GM06990 (cell line): ENCODE data around the gene PLA2G2D.
A peak's percentile ranks its signal among the peaks of the same experiment; 100 is the strongest.

Experiments
- DNase-seq: peaks from one replicate; pipeline ENCODE4 v3.0.0-alpha.2; 2011; ENCODE audit not compliant: insufficient read length; ENCODE audit errors: extremely low read depth
- H3K27me3 ChIP-seq: replicated peaks from 2 replicates; pipeline ENCODE4 v1.6.0; 2011; ENCODE audit warnings: low read length; ENCODE audit not compliant: control insufficient read depth, insufficient read depth
- H3K36me3 ChIP-seq: 2 replicates; pipeline ENCODE4 v1.5.1; 2011; ENCODE audit warnings: low read length; ENCODE audit not compliant: control insufficient read depth, insufficient read depth
- H3K4me3 ChIP-seq: replicated peaks from 2 replicates; pipeline ENCODE4 v1.5.1; 2011; ENCODE audit warnings: low read depth, mild to moderate bottlenecking, control low read depth, low read length
- CTCF ChIP-seq: IDR thresholded peaks from 2 replicates; pipeline ENCODE4 v1.5.1; 2011; ENCODE audit warnings: low read length, control low read depth, mild to moderate bottlenecking, inconsistent platforms; ENCODE audit not compliant: insufficient read depth, poor library complexity, severe bottlenecking

The PLA2G2D gene

GRCh38 chr1:20119347-20119746 lies at the start of gene PLA2G2D:
Gene PLA2G2D, minus strand, starts transcription at chr1:20119536. Its CDS starts 38 bp downstream, at chr1:20119498.
- H3K36me3 ChIP-seq: no peaks in the 10 kb centered on the region
- TF ChIP-seq CTCF: no peak

GRCh38 chr1:20168564-20169491 lies 49.5 kb upstream of the PLA2G2D start:
- Histone ChIP-seq H3K27me3 (no peaks in the 10 kb centered on the region), H3K36me3 (no peaks in the 10 kb centered on the region), H3K4me3 (no peak overlapping the region)
- DNase-seq: no peak
- TF ChIP-seq CTCF: no peak

More at GRCh38 chr1:20119347-20119746, at the start of gene PLA2G2D:
- H3K27me3 ChIP-seq: no peaks in the 10 kb centered on the region
- no peak within 1 kb of the TSS for H3K4me3 ChIP-seq
- peak; percentile 30 for DNase-seq

- no peak for DNase-seq
- TF ChIP-seq CTCF: no peak
- Histone ChIP-seq H3K4me3 (no peak overlapping the region), H3K27me3 (no peaks in the 10 kb centered on the region), H3K36me3 (no peaks in the 10 kb centered on the region)
These were observed 47.8 kb upstream of the PLA2G2D start for GRCh38 chr1:20167126-20167525.

- no peaks in the 10 kb centered on the region for H3K36me3 ChIP-seq
- no peak for TF ChIP-seq CTCF
- no peak overlapping the region for H3K4me3 ChIP-seq
- no peak for DNase-seq
- no peaks in the 10 kb centered on the region for H3K27me3 ChIP-seq
These were observed 46.7 kb upstream of the PLA2G2D start for GRCh38 chr1:20166051-20166450.

GRCh38 chr1:20165522-20165951 lies 46.2 kb upstream of the PLA2G2D start:
- DNase-seq: no peak
- H3K36me3 ChIP-seq: no peaks in the 10 kb centered on the region
- peak; percentile 51 for TF ChIP-seq CTCF
- H3K27me3 ChIP-seq: no peaks in the 10 kb centered on the region
- H3K4me3 ChIP-seq: no peak overlapping the region
